T-helper 2 cell treated with Interferon-gamma antibody and Interleukin-4, amounts not matched to agents 100 ng/mL and 5 ng/mL, for 36 hours (primary cell): ENCODE results near the gene ELF1. TPM values are rescaled to one million over a fixed set of nuclear protein-coding genes. Genes with fewer than 3 reads are reported as not detected.
"Not testable (repeated sequence)": the region's sequence is repeated elsewhere in the genome, so short reads cannot be mapped to it uniquely, and the experiment has no call there.

Experiments
- intact Hi-C: fragments of 100-400 bp; cut with micrococcal nuclease; formaldehyde crosslinking; loops from one replicate; pipeline ENCODE4 v1.15.1; 2023
- total RNA-seq: library from RNA; stranded (reverse); gene quantifications from 2 replicates; pipeline ENCODE4 v1.2.3, GENCODE V29; 2022

The ELF1 gene
- total RNA-seq, 1 donor from 2014 or later, result 117 TPM

DNA sequence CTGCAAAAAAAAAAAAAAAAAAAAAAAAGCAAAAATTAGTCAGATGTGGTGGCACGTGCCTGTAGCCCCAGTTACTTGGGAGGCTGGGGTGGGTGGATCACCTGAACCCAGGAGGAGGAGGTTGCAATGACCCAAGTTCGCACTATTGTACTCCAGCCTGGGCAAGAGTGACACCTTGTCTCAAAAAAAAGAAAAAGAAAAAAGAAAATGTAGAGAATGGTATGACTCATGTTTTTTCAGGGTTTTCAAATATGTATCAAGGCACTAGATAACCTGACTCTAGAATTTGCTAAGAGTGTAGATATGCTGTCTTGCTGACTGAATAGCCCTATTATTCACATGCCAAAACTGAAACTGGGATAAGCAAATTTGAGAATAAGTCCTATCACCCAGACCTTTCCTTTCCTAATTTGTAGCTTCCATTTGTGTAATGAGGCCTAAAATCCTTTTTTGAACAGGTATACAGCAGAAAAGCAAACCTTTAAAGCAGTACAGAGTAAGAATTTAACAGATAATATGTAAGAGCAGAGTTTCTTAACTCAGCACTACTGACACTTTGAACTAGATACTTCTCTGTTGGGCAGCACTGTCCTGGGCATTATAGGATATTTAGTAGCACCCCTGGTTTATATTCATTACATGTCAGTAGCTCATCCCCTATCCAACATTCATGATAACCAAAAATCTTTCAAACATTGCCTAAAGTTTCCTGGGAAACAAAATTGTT is 108.6 kb downstream of the ELF1 start:
- intact Hi-C loops, result no loop called here

DNA sequence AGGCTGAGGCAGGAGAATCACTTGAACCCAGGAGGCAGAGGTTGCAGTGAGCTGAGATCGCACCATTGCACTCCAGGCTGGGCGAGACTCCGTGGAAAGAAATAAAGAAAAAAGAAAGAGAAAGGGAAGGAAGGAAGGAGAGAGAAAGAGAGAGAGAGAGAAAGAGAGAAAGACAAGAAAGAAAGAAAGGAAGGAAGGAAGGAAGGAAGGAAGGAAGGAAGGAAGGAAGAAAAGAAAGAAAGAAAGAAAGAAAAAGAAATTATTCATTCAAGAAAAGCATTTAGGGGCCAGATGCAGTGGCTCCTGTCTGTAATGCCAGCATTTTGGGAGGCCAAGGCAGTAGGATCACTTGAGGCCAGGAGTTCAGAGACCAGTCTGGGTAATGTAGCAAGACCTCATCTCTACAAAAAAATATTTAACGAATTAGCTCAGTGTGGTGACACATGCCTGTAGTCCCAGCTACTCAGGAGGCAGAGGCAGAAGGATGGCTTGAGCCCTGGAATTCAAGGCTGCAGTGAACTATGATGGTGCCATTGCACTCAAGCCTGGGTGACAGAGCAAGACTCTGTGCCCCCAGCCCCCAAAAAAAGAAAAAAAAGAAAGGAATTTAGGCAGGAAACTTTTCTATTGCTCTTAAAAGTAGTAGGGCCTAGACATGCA is 109.4 kb downstream of the ELF1 start:
- intact Hi-C loops, result not testable (repeated sequence)

DNA sequence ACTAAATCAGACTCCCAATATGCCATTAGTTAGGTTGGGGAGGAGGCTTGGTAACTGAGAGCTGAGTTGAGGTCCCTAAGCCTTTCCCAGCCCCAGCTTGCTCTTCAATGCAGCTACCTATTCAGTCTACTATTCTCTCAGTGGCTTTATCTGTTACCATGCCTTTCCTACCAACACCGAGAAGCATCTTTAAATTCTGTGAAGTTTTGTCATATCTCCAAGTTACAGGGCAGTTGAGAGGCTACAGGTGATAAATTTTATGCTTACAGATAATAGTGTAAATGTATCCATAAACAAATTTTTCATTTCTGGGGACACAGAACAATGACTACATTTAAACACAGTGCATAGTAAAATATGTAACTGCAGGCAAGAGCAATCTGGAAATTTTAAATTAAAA is 110.6 kb downstream of the ELF1 start:
- intact Hi-C loops, result no loop called here

DNA sequence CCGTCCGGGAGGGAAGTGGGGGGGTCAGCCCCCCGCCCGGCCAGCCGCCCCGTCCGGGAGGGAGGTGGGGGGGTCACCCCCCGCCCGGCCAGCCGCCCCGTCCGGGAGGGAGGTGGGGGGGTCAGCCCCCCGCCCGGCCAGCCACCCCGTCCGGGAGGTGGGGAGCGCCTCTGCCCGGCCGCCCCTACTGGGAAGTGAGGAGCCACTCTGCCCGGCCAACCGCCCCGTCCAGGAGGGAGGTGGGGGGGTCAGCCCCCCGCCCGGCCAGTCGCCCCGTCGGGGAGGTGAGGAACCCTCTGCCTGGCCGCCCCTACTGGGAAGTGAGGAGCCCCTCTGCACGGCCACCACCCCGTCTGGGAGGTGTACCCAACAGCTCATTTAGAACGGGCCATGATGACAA is 118.1 kb downstream of the ELF1 start:
- intact Hi-C loops, result not testable (repeated sequence)

DNA sequence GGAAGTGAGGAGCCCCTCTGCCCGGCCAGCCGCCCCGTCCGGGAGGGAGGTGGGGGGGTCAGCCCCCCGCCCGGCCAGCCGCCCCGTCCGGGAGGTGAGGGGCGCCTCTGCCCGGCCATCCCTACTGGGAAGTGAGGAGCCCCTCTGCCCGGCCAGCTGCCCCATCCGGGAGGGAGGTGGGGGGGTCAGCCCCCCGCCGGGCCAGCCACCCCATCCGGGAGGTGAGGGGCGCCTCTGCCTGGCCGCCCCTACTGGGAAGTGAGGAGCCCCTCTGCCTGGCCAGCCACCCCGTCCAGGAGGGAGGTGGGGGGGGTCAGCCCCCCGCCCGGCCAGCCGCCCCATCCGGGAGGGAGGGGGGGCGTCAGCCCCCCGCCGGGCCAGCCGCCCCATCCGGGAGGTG is 118.5 kb downstream of the ELF1 start:
- intact Hi-C loops, result not testable (repeated sequence)

DNA sequence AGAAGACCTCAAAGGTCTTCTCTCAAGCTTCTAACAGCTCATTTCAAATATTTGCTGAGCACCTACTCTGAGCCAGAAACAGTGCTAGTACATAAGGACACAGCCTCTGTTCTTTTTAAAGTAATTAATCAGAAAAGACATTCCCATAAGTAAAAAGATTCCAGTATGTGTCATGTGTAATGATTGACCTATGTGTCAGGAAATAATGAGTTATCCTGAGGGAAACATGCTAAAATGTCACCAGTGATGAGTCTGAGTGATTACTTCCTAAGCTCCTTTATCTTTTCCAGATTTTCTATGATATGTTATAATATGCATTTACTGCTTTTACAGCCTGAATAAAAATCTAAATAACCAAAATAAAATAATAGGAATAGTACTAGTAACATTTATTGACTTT is 122.1 kb downstream of the ELF1 start:
- intact Hi-C loops, result no loop called here

DNA sequence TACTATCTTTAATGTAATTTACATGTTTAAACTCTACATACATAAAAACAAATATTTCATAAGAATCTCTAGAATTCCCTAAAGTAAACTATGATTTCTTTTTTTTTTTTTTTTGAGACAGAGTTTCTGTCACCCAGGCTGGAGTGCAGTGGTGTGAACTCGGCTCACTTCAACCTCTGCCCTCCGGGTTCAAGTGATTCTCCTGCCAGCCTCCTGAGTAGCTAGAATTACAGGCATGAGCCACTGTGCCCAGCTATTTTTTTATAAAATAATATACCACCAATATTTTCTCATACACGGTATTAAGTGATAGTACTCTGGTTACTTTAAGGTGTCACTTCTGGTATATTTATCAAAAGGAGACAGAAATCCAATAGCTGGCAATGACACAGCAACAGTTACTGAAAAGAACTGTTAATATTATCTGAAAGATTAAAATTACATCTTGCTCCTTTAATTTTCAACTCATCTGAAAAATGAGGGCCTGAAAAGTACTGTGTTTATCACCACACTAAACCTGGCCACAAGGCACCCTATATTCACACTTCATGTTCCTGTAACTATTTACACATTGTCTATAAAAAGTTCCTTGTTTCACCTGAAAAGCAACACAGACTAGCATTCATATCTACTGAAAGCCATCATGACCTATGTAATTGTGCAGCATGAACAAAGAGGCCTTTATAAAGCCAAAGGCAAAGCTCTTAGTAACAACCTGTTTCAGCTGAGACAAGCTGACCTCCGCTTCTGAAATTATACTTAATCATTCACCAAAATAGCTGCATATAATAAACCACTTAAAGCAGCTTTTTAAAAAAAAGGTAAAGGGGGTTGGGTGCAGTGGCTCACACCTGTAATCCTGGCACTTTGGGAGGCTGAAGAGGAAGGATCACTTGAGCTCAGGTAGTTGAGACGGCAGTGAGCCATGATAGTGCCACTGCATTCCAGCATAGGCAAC is 123.6 kb downstream of the ELF1 start:
- intact Hi-C loops, result no loop called here

DNA sequence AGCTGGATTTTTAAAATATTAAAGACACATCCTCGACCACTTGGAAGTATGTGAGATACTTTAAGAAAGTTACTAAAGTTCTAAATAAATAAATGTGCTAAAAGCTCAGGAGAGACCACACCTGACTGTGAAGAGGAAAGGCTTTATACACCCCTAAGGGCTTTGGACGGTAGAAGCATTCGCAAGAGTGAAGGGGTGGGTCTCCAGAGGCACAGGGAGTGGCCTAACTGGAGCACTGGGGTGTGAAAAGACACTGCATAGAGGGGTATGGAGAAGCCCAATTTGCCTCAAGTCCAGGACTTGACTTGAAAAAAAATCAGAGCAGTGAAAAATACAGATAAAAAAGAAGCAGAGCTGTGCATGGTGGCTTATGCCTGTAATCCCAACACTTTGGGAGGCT is 125.5 kb downstream of the ELF1 start:
- intact Hi-C loops, result not testable (repeated sequence)

DNA sequence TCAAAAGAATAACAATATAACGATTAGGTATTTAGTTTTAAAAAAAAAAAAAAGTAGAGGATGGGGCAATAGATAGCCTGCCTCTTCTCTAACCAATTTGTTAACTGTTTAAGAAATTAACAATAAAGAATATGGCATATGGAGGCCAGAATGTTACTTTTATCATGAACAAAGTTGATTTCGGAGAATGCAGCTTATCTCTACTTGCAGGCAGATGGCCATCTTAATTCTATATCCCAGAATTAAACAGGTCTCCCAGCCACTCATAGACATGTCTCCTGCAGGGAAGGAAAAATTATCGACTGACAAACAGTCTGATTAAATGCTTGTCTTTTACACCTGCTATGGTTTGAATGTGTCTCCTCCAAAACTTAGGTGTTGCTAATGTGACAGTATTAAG is 133.1 kb downstream of the ELF1 start:
- intact Hi-C loops, result no loop called here

DNA sequence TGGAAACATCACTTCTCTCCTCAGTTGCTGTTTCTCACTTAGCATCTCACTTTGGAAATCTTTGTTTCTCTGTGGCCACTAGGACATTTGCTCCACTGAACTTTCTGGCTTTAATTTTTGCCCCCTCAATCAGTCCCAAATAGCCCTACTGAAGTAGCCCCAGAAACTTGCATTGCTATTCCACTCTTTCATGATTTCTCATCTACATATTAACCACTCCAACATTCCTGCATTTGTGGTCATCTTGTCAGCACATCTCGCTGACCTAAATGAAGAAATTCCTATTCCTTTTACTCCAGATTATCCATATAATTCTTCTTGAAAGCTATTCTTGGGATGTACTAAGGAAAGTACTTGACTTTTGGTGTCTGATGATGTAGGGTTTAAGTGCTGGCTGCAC is 134.9 kb downstream of the ELF1 start:
- intact Hi-C loops, result not testable (repeated sequence)

Other genes with a start within 250 kb of the ELF1 start
- gene MRPS31, start 248.1 kb downstream of the ELF1 start, total RNA-seq, result 32.3 and 34.6 TPM in 2 replicates
- 14.2 and 17.4 TPM in 2 replicates for gene SLC25A15, start 229.7 kb downstream of the ELF1 start, total RNA-seq
- 8.7 and 9.0 TPM in 2 replicates for gene WBP4, start 42.2 kb upstream of the ELF1 start, total RNA-seq
- gene KBTBD6, start 113.5 kb upstream of the ELF1 start, total RNA-seq, result 7.0 and 7.1 TPM in 2 replicates
- gene KBTBD7, start 175.3 kb upstream of the ELF1 start, total RNA-seq, result 10.6 and 11.8 TPM in 2 replicates
- gene MTRF1, start 244.3 kb upstream of the ELF1 start, total RNA-seq, result 19.6 and 25.3 TPM in 2 replicates